Chondrocyte (in vitro differentiated cells): Measurements from ENCODE around the gene SVIL. TPM values are rescaled to one million over a fixed set of nuclear protein-coding genes. Genes with fewer than 3 reads are reported as not detected.

Experiments
- DNase-seq: peaks from one replicate; pipeline ENCODE4 v3.0.0; 2021; ENCODE audit warnings: mixed read lengths, low spot score
- H3K27ac Mint-ChIP-seq: one replicate; pipeline ENCODE4 v1.8.0; 2021; ENCODE audit warnings: mild to moderate bottlenecking, moderate library complexity, mixed read lengths; ENCODE audit not compliant: unreplicated experiment
- H3K27me3 Mint-ChIP-seq: 2 replicates; pipeline ENCODE4 v1.8.0; 2021; ENCODE audit warnings: low read depth, mixed read lengths
- H3K36me3 Mint-ChIP-seq: 2 replicates; pipeline ENCODE4 v1.8.0; 2021; ENCODE audit warnings: low read depth, mixed read lengths
- H3K4me1 Mint-ChIP-seq: 2 replicates; pipeline ENCODE4 v1.8.0; 2021; ENCODE audit warnings: low read depth, mild to moderate bottlenecking, mixed read lengths
- H3K4me3 Mint-ChIP-seq: one replicate; pipeline ENCODE4 v1.8.0; 2021; ENCODE audit warnings: mild to moderate bottlenecking, moderate library complexity, mixed read lengths; ENCODE audit not compliant: unreplicated experiment
- H3K9me3 Mint-ChIP-seq: 2 replicates; pipeline ENCODE4 v1.8.0; 2021; ENCODE audit warnings: low read depth, mixed read lengths
- total RNA-seq: library from RNA; stranded (reverse); gene quantifications from 3 replicates; pipeline ENCODE4 v1.2.1, GENCODE V29; 2021
- TF ChIP-seq, protein P1 (sequence below): fragments of 200-600 bp; sonication (generic); IDR thresholded peaks from 2 replicates; pipeline ENCODE4 v1.5.0; 2021; ENCODE audit warnings: antibody characterized with exemption, mild to moderate bottlenecking, moderate library complexity

Gene SVIL
- total RNA-seq, 1 donor from 2014 or later, result 112 TPM

DNA sequence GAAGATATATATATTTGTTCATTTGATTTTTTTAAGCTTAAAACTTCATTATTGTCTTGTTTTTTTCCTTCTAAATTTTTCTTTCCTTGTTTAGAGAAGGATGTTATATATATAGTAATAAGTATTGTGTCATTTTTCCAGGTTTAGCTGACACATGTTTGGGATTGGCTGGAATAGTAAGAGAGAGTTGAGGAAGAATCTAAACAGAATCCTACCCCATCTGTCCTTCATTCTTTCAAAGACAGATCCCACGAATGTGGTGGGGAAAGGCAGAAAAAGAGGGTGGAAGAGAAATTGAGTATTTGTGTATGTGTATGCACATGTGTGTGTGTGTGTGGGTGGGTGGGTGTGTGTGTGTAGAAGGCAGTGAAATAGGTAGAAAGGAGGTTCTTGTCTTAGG, 132.4 kb downstream of the SVIL start:
- DNase-seq, result no peak
- TF ChIP-seq, protein P1, sequence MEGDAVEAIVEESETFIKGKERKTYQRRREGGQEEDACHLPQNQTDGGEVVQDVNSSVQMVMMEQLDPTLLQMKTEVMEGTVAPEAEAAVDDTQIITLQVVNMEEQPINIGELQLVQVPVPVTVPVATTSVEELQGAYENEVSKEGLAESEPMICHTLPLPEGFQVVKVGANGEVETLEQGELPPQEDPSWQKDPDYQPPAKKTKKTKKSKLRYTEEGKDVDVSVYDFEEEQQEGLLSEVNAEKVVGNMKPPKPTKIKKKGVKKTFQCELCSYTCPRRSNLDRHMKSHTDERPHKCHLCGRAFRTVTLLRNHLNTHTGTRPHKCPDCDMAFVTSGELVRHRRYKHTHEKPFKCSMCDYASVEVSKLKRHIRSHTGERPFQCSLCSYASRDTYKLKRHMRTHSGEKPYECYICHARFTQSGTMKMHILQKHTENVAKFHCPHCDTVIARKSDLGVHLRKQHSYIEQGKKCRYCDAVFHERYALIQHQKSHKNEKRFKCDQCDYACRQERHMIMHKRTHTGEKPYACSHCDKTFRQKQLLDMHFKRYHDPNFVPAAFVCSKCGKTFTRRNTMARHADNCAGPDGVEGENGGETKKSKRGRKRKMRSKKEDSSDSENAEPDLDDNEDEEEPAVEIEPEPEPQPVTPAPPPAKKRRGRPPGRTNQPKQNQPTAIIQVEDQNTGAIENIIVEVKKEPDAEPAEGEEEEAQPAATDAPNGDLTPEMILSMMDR, result no peak
- Mint-ChIP-seq H3K27me3 (no peaks in the 10 kb centered on the region), H3K27ac (no peak overlapping the region), H3K9me3 (no peaks in the 10 kb centered on the region), H3K36me3 (peaks cover 22% of the 10 kb centered on the region), H3K4me3 (no peak overlapping the region), H3K4me1 (peaks cover 10% of the 10 kb centered on the region)

- Mint-ChIP-seq H3K27me3 (no peaks in the 10 kb centered on the region), H3K4me3 (no peak overlapping the region), H3K27ac (peak overlapping the region; percentile 12), H3K36me3 (peaks cover 22% of the 10 kb centered on the region), H3K9me3 (no peaks in the 10 kb centered on the region), H3K4me1 (peaks cover 10% of the 10 kb centered on the region)
- no peak for DNase-seq
- TF ChIP-seq, protein P1, result no peak
These were observed 133.1 kb downstream of the SVIL start for GRCh38 chr10:29501692-29502091.

DNA sequence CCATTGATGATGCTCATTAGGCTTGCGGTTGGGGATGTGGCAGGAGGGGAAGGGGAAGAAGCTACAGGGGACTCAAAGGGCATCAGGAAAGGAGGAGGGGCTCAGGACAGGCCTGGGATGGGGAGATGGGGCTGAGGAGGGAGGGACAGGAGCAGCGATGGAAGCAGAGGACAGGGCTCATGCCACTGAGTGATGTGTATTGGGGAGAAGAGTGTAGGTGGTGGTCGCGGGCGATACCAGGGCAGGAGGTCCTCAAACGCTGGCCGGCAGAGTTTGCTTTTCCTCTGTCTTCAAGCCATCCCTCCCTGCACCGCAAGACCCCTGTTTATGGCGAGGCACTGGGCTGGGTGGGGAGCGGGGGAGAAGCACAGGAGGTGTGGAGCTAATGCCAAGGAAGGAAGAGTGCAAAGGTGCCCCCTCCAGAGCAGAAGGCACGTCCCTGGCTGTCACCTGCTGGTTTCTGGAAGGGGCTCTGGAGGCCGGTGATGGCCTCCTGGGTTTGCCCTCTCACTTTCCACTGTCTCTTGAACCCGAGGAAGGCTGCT, 134.7 kb downstream of the SVIL start:
- H3K4me1 Mint-ChIP-seq, result peaks cover 23% of the 10 kb centered on the region
- no peaks in the 10 kb centered on the region for H3K9me3 Mint-ChIP-seq
- TF ChIP-seq, protein P1, result no peak
- DNase-seq, result no peak
- H3K36me3 Mint-ChIP-seq, result peaks cover 20% of the 10 kb centered on the region
- no peaks in the 10 kb centered on the region for H3K27me3 Mint-ChIP-seq
- no peak overlapping the region for H3K27ac Mint-ChIP-seq
- no peak overlapping the region for H3K4me3 Mint-ChIP-seq

GRCh38 chr10:29496341-29497162, 138.2 kb downstream of the SVIL start:
- Mint-ChIP-seq H3K27ac (peak overlapping the region; percentile 49), H3K36me3 (peaks cover 25% of the 10 kb centered on the region), H3K4me1 (peaks cover 15% of the 10 kb centered on the region), H3K27me3 (no peaks in the 10 kb centered on the region), H3K4me3 (no peak overlapping the region), H3K9me3 (no peaks in the 10 kb centered on the region)
- no peak for DNase-seq
- TF ChIP-seq, protein P1, result peak; percentile 95

DNA sequence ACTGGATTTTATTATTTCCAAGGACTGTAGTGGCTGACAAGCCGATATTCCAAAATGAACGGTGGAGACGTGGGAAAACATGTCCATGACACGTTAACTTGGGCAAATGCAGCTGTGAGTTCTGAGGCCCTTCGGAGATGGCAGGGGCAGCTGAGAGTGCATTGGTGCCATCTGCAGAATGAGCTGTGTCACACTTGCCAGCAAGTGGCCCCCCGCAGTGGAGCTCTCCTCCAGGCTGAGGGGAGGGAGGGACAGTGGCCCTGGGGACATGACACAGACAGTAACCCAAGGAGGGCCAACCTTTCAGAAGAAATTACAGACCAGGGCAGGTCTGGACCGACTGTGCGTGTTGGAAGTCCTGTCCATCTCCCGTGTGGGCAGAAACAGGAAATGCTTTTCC, 139.4 kb downstream of the SVIL start:
- no peaks in the 10 kb centered on the region for H3K27me3 Mint-ChIP-seq
- no peak overlapping the region for H3K4me3 Mint-ChIP-seq
- TF ChIP-seq, protein P1, result no peak
- no peaks in the 10 kb centered on the region for H3K9me3 Mint-ChIP-seq
- peak overlapping the region; percentile 63 for H3K27ac Mint-ChIP-seq
- peaks cover 34% of the 10 kb centered on the region for H3K36me3 Mint-ChIP-seq
- peaks cover 14% of the 10 kb centered on the region for H3K4me1 Mint-ChIP-seq
- DNase-seq, result no peak
